Coronary artery (tissue), 2 donors: ENCODE data around the gene ANKFN1.
"Not testable (repeated sequence)": the region's sequence is repeated elsewhere in the genome, so short reads cannot be mapped to it uniquely, and the experiment has no call there.

Source experiments
- DNase-seq: peaks from one replicate; pipeline ENCODE4 v3.0.0-alpha.2; 2017; ENCODE audit warnings: low spot score
- H3K27ac ChIP-seq, 2 donors: fragments of 200-600 bp; sonication (generic); one replicate each; pipeline ENCODE4 v1.5.1; 2016 to 2019
- H3K4me3 ChIP-seq: fragments of 200-600 bp; sonication (generic); 2 replicates; pipeline ENCODE4 v1.5.1; 2016; ENCODE audit warnings: mild to moderate bottlenecking, moderate library complexity
- TF ChIP-seq, protein P1 (sequence below): fragments of 200-600 bp; sonication (generic); IDR thresholded peaks from one replicate; pipeline ENCODE4 v1.5.1; 2019; ENCODE audit warnings: antibody characterized with exemption

Gene ANKFN1

DNA sequence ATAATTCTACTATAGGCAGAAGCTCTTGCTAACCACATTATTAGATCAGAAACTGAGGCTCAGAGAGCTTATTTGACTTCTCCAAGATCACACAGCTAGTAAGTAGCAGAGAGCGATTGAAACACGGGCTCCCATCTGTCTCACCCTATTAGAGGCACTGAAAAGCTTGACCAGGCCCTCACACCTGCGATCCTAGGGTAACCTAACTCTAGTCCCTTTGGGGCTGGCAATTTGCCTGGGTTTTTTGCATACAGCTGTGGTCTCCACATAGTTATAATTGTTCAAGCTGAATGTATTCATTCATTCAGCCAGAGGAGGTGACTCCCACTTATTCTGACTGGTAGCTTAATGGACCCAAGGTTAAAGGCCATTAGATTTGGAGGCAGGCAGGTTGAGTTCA lies 121.2 kb downstream of the ANKFN1 start:
- no peak for DNase-seq
- TF ChIP-seq, protein P1, sequence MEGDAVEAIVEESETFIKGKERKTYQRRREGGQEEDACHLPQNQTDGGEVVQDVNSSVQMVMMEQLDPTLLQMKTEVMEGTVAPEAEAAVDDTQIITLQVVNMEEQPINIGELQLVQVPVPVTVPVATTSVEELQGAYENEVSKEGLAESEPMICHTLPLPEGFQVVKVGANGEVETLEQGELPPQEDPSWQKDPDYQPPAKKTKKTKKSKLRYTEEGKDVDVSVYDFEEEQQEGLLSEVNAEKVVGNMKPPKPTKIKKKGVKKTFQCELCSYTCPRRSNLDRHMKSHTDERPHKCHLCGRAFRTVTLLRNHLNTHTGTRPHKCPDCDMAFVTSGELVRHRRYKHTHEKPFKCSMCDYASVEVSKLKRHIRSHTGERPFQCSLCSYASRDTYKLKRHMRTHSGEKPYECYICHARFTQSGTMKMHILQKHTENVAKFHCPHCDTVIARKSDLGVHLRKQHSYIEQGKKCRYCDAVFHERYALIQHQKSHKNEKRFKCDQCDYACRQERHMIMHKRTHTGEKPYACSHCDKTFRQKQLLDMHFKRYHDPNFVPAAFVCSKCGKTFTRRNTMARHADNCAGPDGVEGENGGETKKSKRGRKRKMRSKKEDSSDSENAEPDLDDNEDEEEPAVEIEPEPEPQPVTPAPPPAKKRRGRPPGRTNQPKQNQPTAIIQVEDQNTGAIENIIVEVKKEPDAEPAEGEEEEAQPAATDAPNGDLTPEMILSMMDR = no peak
- H3K4me3 ChIP-seq = no peak overlapping the region

GRCh38 chr17:56284482-56284881 lies 131.2 kb downstream of the ANKFN1 start:
- H3K4me3 ChIP-seq = no peak overlapping the region
- TF ChIP-seq, protein P1 = no peak
- no peak for DNase-seq
- no peak overlapping the region for H3K27ac ChIP-seq

More for the DNA sequence above, 121.2 kb downstream of the ANKFN1 start:
- no peak overlapping the region for H3K27ac ChIP-seq

DNA sequence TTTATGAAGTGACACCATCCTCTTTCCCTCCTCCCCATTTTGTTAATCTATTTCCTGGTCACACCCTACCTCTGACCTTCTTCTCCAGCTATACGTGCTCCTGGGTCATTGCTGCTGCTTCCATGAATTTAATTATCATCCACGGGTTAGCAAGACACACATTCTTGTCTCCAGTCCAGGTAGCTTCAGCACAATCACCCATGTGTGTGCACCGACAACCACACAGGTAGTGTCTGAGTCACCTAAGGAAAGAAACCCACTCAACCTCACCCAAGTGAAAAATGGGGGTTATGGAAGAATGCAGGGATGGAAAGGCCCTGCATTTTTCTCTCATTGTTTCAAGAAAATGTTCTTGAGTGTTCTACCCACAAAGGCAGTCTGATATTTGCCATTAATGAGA lies 135.5 kb downstream of the ANKFN1 start:
- DNase-seq, H3K27ac ChIP-seq, H3K4me3 ChIP-seq: not testable (repeated sequence)

DNA sequence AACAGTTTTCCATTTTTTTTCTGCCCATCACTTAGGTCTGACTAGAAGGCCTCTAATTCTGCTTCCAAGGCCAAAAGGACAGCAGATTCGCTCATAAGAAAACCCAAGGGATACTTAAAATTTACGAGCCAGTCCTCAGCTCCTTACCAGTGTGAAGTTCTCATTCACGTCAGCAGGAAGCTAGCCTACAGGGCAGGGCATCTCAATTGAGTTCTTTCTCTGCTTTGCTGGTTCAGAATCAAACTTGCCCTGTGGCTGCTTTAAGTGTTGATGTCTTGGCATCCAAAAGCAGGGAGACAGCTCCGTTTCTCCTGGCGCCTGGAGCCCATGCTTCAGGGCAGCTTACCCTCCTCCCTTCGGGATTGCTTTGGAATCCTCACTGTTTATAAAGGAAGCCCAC lies 136.0 kb downstream of the ANKFN1 start:
- H3K27ac ChIP-seq = no peak overlapping the region
- DNase-seq = no peak
- TF ChIP-seq, protein P1 = no peak
- no peak overlapping the region for H3K4me3 ChIP-seq

DNA sequence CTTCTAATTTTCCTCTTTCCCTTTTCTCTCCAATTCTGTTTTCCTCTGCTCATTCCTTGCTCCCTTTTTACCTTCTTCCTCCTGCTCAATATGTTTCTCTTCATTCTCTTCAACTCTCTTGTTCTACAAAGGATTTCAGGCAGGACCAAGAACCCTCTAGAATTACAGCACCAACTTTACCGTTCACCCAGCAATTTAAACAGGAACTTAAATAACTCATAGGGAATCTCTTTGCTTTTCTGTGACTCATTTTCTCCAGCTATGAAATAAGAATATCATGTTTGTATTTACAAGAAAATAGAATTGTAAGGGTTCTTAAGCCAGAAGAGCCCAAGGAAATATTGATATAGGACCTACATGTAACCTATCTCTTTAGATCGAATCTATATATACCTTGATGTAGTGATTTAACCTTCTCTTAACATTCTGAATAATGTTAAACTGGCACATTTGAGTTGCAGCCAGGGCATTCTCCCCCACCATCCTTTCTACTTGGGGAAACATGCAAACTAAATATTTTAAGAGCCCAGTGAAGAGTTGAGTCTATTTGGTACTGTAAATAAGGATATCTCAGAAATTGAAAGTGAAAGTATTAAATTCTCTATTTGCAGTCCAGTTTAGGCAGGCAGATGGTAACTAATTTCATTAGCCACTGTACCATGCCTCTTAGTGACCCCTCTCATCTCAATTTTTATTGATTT lies 137.0 kb downstream of the ANKFN1 start:
- DNase-seq = no peak
- Histone ChIP-seq H3K27ac (no peak overlapping the region), H3K4me3 (peak overlapping the region; percentile 16)
- TF ChIP-seq, protein P1 = no peak

- DNase-seq = no peak
- TF ChIP-seq, protein P1 = no peak
- Histone ChIP-seq H3K4me3 (peak overlapping the region; percentile 16), H3K27ac (no peak overlapping the region)
These were observed 137.5 kb downstream of the ANKFN1 start for GRCh38 chr17:56290802-56291118.

GRCh38 chr17:56291226-56291805 lies 138.0 kb downstream of the ANKFN1 start:
- H3K4me3 ChIP-seq = no peak overlapping the region

More at GRCh38 chr17:56291226-56291805, 138.0 kb downstream of the ANKFN1 start:
- TF ChIP-seq, protein P1 = no peak
- no peak overlapping the region for H3K27ac ChIP-seq
- DNase-seq = no peak
